ENCODE measurements around the gene BRINP3.

DNA sequence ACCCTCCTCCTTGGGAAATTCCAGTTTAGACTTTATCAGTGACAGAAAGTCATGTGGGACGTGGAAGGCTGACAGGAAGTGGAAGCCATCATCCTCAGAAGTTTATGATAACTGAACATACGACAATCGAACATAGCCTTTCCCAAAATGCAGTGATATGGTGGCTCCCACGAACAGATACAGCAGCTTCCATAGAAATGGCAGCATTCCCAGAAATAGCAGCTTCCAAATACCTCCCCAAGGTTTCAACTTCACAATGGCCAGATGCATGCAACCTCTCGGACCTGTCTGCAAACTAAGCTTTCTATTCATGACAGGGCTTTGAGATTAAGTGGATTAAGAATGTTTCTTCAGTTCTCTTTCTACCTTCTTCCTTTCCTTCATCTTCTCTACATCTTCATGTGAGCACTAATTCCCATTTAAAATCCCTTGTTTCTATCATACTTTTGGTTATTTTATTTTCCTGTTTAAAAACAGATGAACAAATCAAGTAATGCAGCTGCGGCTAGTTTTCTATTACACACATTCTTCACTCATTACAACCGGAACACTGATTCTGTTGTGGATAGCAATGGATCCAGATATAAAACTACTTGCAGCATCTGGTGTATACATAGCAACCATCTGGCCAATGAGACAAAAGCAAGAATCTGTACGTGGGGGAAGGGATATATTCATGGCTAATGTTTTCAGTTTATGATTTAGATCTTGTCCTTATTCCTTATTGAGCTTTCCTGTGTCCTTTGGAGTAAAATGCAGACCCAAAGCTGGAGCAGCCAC, 304.8 kb downstream of the BRINP3 start:
- TF ChIP-seq CEBPB (IDR thresholded peaks at IDR 0.05) (no peak), TAF1 (IDR thresholded peaks at IDR 0.05; ENCODE audit: low read depth) (no peak), RAD21 (IDR thresholded peaks at IDR 0.05; ENCODE audit: low read depth) (no peak), YY1 (IDR thresholded peaks at IDR 0.05; ENCODE audit: low read depth) (no peak), MAX (IDR thresholded peaks at IDR 0.05) (no peak), EP300 (IDR thresholded peaks at IDR 0.05; ENCODE audit: borderline replicate concordance) (no peak), TEAD4 (IDR thresholded peaks at IDR 0.05) (no peak), EGR1 (IDR thresholded peaks at IDR 0.05) (no peak), CREB1 (IDR thresholded peaks at IDR 0.05; ENCODE audit: low read depth) (no peak), USF1 (IDR thresholded peaks at IDR 0.05) (no peak)
- TF ChIP-seq, protein P1, sequence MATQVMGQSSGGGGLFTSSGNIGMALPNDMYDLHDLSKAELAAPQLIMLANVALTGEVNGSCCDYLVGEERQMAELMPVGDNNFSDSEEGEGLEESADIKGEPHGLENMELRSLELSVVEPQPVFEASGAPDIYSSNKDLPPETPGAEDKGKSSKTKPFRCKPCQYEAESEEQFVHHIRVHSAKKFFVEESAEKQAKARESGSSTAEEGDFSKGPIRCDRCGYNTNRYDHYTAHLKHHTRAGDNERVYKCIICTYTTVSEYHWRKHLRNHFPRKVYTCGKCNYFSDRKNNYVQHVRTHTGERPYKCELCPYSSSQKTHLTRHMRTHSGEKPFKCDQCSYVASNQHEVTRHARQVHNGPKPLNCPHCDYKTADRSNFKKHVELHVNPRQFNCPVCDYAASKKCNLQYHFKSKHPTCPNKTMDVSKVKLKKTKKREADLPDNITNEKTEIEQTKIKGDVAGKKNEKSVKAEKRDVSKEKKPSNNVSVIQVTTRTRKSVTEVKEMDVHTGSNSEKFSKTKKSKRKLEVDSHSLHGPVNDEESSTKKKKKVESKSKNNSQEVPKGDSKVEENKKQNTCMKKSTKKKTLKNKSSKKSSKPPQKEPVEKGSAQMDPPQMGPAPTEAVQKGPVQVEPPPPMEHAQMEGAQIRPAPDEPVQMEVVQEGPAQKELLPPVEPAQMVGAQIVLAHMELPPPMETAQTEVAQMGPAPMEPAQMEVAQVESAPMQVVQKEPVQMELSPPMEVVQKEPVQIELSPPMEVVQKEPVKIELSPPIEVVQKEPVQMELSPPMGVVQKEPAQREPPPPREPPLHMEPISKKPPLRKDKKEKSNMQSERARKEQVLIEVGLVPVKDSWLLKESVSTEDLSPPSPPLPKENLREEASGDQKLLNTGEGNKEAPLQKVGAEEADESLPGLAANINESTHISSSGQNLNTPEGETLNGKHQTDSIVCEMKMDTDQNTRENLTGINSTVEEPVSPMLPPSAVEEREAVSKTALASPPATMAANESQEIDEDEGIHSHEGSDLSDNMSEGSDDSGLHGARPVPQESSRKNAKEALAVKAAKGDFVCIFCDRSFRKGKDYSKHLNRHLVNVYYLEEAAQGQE (IDR thresholded peaks at IDR 0.05; ENCODE audit: low read depth) = no peak

Data from Ishikawa (cell line).